GM12878 (cell line): ENCODE results near the gene LRRC41.

ENCODE experiments used
- BRCA1 ChIP-seq: IDR thresholded peaks from 2 replicates; pipeline ENCODE4 v1.6.1; 2011; ENCODE audit warnings: low read depth, low read length, improper control_type of control experiment
- CUX1 ChIP-seq: IDR thresholded peaks from 2 replicates; pipeline ENCODE4 v1.6.1; 2012; ENCODE audit warnings: improper control_type of control experiment, low read depth, low read length; ENCODE audit not compliant: insufficient replicate concordance
- HDAC6 ChIP-seq: fragments of 200-600 bp; sonication (generic); IDR thresholded peaks from one replicate; pipeline ENCODE4 v1.8.0; 2017; ENCODE audit warnings: antibody characterized with exemption; ENCODE audit not compliant: unreplicated experiment
- POLR2A ChIP-seq: IDR thresholded peaks from 2 replicates; pipeline ENCODE4 v1.6.1; 2011; ENCODE audit warnings: low read depth, mild to moderate bottlenecking, low read length
- PRDM15 ChIP-seq: fragments of 450-650 bp; formaldehyde crosslinking; IDR thresholded peaks from 2 replicates; pipeline ENCODE4 v1.4.0; 2020; ENCODE audit warnings: mild to moderate bottlenecking, moderate library complexity
- RFX5 ChIP-seq: IDR thresholded peaks from 2 replicates; pipeline ENCODE4 v1.6.1; 2011; ENCODE audit warnings: low read depth, low read length, improper control_type of control experiment
- TF ChIP-seq, protein P1 (sequence below), 3 experiments: IDR thresholded peaks in 2 of 3; conservative IDR thresholded peaks in 1 of 3; 2 replicates each; pipeline ENCODE4 v1.5.1; 2011; ENCODE audit warnings: low read depth in 3 of 3, low read length in 3 of 3, mild to moderate bottlenecking in 3 of 3, control low read depth in 2 of 3, moderate library complexity in 2 of 3, inconsistent platforms in 1 of 3, mixed read lengths in 1 of 3; ENCODE audit not compliant: control insufficient read depth in 2 of 3, insufficient read depth in 1 of 3; ENCODE audit errors: extremely low read depth in 1 of 3

DNA sequence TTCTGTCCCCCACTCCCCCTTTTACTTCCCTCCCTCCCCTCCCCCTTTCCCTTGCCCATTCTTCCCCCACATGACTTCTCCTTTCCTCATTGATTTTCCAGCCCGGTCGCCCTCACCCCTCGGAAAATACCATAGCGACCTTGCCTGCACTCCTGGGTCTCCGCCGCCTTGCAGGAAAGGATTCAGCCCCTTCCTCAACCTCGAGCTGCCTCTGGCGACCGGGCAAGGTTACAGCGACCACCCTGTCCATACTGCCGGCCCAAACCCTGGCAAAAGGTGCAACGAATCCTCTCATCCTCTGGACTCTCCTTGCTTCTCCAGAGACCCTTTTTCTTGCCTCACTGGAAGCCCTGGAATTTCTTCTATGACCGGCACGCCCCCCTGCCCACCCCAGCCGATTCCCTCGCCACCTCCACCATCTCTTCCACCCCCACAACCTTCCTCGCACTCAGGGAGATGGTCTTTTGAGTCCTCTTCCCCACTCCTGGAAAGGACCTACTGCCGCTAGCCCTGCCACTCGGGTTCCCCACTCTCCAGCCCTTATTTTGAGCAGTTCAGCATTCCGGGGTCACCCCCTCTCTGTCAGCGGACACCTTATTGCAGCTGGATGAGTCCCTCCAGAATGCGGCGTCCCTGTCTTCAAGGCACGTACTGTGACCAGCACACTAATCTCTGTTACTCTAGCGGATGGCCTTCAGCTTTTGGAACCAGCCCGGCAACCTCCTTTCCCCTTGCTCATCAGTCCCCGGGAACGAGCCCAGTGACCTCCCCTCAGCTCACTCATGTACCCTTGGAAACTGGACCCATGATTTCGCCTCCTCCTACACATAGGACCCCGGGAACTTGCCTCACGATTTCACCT, 38.0 kb upstream of the LRRC41 start:
- no peak for TF ChIP-seq CUX1
- no peak for TF ChIP-seq BRCA1
- TF ChIP-seq, protein P1, sequence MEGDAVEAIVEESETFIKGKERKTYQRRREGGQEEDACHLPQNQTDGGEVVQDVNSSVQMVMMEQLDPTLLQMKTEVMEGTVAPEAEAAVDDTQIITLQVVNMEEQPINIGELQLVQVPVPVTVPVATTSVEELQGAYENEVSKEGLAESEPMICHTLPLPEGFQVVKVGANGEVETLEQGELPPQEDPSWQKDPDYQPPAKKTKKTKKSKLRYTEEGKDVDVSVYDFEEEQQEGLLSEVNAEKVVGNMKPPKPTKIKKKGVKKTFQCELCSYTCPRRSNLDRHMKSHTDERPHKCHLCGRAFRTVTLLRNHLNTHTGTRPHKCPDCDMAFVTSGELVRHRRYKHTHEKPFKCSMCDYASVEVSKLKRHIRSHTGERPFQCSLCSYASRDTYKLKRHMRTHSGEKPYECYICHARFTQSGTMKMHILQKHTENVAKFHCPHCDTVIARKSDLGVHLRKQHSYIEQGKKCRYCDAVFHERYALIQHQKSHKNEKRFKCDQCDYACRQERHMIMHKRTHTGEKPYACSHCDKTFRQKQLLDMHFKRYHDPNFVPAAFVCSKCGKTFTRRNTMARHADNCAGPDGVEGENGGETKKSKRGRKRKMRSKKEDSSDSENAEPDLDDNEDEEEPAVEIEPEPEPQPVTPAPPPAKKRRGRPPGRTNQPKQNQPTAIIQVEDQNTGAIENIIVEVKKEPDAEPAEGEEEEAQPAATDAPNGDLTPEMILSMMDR (IDR thresholded peaks at IDR 0.05 in 2 of 3, conservative IDR thresholded peaks at IDR 0.05 in 1 of 3; ENCODE audit: control insufficient read depth in 2 of 3, extremely low read depth in 1 of 3, insufficient read depth in 1 of 3, low read depth in 3 of 3, low read length in 3 of 3), result no peak
- TF ChIP-seq HDAC6, result no peak
- TF ChIP-seq POLR2A, result no peak
- TF ChIP-seq RFX5, result no peak
- no peak for TF ChIP-seq PRDM15 (CRISPR knock-in tag)
